NCI-H1930 (cell line): ENCODE data around the gene EFHD1.
"Not testable (repeated sequence)": the region's sequence is repeated elsewhere in the genome, so short reads cannot be mapped to it uniquely, and the experiment has no call there.

Source experiments
- DNase-seq, 2 experiments: peaks; one replicate each; lab custom pipeline; 2025; lab: John Stamatoyannopoulos, UW

The EFHD1 gene

GRCh38 chr2:232652505-232652851 is 19.1 kb downstream of the EFHD1 start:
- no peak for DNase-seq

GRCh38 chr2:232653441-232653840 is 20.0 kb downstream of the EFHD1 start:
- DNase-seq = no peak

DNA sequence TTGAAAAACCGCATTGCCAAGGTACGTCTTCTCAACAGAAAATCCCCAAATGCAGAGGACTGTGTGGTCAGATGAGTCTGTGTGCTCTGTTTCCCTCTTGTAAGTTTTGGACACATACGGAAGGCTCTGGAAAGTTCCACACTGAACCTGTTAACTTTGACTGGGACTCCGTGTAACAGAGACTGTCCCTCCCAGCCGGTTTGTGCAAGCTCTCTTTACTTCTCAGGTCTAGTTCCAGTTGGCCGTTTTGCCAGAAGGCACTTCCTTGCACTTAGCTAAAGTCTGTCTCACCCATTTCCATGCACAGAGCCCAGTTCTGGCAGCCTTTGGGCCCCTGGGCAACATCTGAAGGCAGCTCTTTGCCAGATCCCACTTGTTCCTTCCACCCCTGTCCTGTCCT is 22.0 kb downstream of the EFHD1 start:
- DNase-seq = no peak

GRCh38 chr2:232658217-232658785 is 24.9 kb downstream of the EFHD1 start:
- DNase-seq = no peak

GRCh38 chr2:232659359-232659758 is 26.0 kb downstream of the EFHD1 start:
- no peak for DNase-seq

- no peak for DNase-seq
Observed at GRCh38 chr2:232662486-232663260, 29.3 kb downstream of the EFHD1 start.

- no peak for DNase-seq
Observed at GRCh38 chr2:232666051-232666805, 32.8 kb downstream of the EFHD1 start.

DNA sequence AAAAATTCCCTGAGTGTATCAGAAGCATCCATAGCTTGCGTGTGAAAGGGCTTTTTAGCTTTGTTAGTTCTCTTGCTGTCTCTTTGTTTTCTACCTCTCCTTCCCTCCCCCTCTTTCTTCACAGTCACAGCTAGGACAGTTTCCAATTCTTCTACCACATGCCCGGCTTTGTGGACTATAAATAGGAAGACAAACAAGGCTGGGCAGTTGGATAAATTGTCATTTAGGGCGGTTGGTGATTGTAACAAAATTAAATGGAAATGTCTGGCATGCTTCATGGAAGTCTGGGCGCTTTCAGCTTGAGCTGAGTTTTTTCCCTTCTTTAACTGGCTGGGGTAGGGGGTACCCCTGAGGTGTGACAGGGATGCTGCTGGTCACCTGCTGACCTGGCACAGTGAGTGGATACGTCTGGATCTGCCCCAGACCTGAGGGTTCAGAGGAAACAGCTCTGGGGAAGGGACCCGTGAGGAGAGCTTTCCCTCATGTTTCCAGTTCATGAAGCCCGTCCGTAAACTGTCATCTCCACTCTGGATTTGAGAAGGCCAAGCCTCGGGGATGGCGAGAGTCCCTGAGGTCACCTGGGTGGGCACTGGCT is 34.7 kb downstream of the EFHD1 start:
- no peak for DNase-seq

GRCh38 chr2:232668805-232669444 is 35.5 kb downstream of the EFHD1 start:
- DNase-seq = no peak

DNA sequence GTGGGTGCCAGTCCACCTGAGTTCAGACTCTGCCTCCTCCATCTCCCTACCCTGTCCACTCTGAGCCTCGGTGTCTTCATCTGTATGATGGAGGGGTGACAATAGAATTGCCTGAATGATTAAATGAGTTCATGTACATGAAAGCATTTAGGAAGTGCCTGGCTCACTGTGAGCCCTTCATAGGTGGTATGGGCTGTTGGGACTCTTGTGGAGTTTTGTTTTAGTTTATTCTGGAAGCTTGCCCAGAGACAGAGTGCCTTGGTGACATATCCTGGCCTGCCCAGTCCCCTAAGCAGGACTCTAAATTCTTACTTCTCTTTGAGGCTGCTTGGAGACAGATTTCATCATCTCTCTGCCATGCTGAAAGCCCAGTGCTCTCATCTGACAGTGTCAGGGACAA is 39.2 kb downstream of the EFHD1 start:
- no peak for DNase-seq

GRCh38 chr2:232674491-232674890 is 41.1 kb downstream of the EFHD1 start:
- DNase-seq = no peak

DNA sequence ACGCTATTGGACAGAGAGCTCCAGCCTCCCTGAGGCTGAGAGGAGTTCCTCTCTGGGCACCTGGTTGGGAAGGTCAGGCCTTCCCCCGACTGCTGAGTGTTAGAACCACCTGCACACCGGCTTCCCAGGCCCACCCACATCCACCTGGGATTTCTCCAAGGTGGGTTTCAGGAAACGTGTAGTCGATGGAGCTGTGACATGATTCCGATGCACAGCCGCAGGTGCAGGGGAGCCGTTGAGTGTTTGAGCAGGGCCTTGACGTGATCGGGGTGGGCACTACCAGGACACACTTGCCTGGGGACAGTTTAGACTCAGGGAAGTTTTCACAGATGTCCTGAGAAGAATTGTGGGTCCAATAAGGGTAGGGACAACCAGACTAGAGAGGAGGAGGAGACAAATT is 42.0 kb downstream of the EFHD1 start:
- no peak for DNase-seq

- DNase-seq = no peak
Observed at GRCh38 chr2:232680006-232680405, 46.6 kb downstream of the EFHD1 start.

GRCh38 chr2:232681527-232681926 is 48.1 kb downstream of the EFHD1 start:
- DNase-seq = no peak

DNA sequence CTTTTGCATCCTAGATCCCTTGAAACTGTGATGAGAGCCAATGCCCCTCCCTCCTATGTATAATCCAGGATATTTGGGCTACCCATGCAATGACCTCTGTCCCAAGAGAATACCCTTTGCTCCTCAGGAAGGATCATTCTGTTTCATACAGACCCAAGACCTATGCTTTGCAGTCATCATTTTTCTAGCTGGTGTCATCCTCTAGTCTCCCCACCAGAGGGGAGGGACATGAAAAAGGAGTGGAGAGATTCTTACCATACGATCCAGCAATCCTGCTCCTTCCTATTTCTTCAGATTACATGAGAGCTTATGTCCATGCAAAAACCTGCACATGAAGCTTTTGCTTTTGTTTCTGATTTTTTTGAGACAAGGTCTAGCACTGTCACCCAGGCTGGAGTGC is 50.0 kb downstream of the EFHD1 start:
- no peak for DNase-seq

DNA sequence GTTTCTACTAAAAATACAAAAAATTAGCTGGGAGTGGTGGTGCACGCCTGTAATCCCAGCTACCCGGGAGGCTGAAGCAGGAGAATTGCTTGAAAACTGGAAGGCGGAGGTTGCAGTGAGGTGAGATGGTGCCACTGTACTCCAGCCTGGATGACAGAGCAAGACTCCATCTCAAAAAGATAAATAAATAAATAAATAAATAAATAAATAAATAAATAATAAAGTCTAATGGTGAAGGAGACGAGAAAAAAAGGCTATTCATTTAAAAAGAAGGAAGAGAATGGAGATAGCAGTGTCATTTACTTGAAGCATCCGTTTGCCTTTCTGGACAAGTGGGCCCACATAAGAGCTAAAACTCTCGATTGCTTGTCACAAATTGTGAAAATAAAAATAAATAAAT is 52.0 kb downstream of the EFHD1 start:
- not testable (repeated sequence) for DNase-seq

GRCh38 chr2:232687382-232688160 is 54.2 kb downstream of the EFHD1 start:
- DNase-seq = no peak

GRCh38 chr2:232688201-232688600 is 54.8 kb downstream of the EFHD1 start:
- DNase-seq = no peak

GRCh38 chr2:232689152-232689910 is 55.9 kb downstream of the EFHD1 start:
- no peak for DNase-seq

DNA sequence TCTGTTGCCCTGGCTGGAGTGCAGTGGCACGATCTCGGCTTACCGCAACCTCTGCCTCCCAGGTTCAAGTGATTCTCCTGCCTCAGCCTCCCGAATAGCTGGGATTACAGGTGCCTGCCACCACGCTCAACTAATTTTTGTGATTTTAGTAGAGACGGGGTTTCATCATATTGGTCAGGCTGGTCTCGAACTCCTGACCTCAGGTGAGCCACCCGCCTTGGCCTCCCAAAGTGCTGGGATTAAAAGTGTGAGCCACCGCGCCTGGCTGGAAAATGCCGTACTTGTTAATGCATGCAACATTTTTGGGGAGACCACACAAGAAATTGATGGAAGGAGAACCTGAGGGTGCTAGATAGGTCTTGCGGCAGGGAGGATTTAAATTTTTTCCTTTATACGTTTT is 57.7 kb downstream of the EFHD1 start:
- not testable (repeated sequence) for DNase-seq

DNA sequence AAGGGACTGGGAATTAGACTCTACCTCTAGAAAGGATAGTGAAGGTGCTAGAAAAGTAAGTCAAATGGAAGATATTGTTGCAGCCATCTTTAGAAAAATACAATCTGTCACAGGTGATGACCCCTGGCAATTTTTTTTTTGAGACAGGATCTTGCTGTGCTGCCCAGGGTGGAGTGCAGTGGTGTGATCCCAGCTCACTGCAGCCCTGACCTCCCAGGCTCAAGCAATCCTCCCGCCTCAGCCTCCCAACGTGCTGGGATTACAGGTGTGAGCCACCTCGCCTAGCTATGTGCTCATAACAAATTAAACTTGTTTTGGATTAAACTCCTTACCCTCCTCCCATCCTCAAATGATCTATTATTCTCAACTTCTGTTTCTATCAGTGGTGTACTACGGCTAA is 59.9 kb downstream of the EFHD1 start:
- no peak for DNase-seq
